GM19238 (cell line): ENCODE data around the gene IFIT5.
"Not testable (repeated sequence)": the region's sequence is repeated elsewhere in the genome, so short reads cannot be mapped to it uniquely, and the experiment has no call there.

Experiments used
- DNase-seq: peaks from one replicate; pipeline ENCODE4 v3.0.0; 2011; ENCODE audit warnings: low spot score; ENCODE audit not compliant: insufficient read length

The IFIT5 gene

GRCh38 chr10:89392974-89393373 lies 21.4 kb upstream of the IFIT5 start:
- DNase-seq: no peak

- DNase-seq: no peak
Measured at GRCh38 chr10:89393898-89394297, 20.5 kb upstream of the IFIT5 start.

GRCh38 chr10:89395141-89395540 lies 19.2 kb upstream of the IFIT5 start:
- no peak for DNase-seq

GRCh38 chr10:89398003-89398749 lies 16.2 kb upstream of the IFIT5 start:
- DNase-seq: no peak

GRCh38 chr10:89399956-89400355 lies 14.4 kb upstream of the IFIT5 start:
- no peak for DNase-seq

- DNase-seq: no peak
Measured at GRCh38 chr10:89403043-89403442, 11.3 kb upstream of the IFIT5 start.

- no peak for DNase-seq
Measured at GRCh38 chr10:89404104-89405047, 10.0 kb upstream of the IFIT5 start.

GRCh38 chr10:89406178-89406577 lies 8.2 kb upstream of the IFIT5 start:
- not testable (repeated sequence) for DNase-seq

- not testable (repeated sequence) for DNase-seq
Measured at GRCh38 chr10:89407792-89408191, 6.6 kb upstream of the IFIT5 start.

GRCh38 chr10:89409282-89409681 lies 5.1 kb upstream of the IFIT5 start:
- not testable (repeated sequence) for DNase-seq

- DNase-seq: not testable (repeated sequence)
Measured at GRCh38 chr10:89410551-89410950, 3.8 kb upstream of the IFIT5 start.

- DNase-seq: not testable (repeated sequence)
Measured at GRCh38 chr10:89411135-89411534, 3.2 kb upstream of the IFIT5 start.

GRCh38 chr10:89412276-89412675 lies 2.1 kb upstream of the IFIT5 start:
- not testable (repeated sequence) for DNase-seq

GRCh38 chr10:89413398-89413912 lies 913 bp upstream of the IFIT5 start:
- no peak for DNase-seq

- peak; percentile 9 for DNase-seq
Measured at GRCh38 chr10:89414879-89415821, 782 bp downstream of the IFIT5 start.

- DNase-seq: no peak
Measured at GRCh38 chr10:89416465-89416864, 2.1 kb downstream of the IFIT5 start.

GRCh38 chr10:89419548-89419947 lies 5.2 kb downstream of the IFIT5 start:
- no peak for DNase-seq

- DNase-seq: no peak
Measured at GRCh38 chr10:89421018-89421476, 6.7 kb downstream of the IFIT5 start.

- DNase-seq: no peak
Measured at GRCh38 chr10:89425000-89425399, 10.6 kb downstream of the IFIT5 start.

- peak; percentile 7 for DNase-seq
Measured at GRCh38 chr10:89426230-89426868, 12.0 kb downstream of the IFIT5 start.
